C4-2B (cell line): Measurements from ENCODE around the gene CCDC158.

Experiments
- CTCF ChIP-seq: fragments of 450-650 bp; conservative IDR thresholded peaks from 2 replicates; pipeline ENCODE4 v1.5.1; 2017; ENCODE audit warnings: mild to moderate bottlenecking
- ZFX ChIP-seq: fragments of 450-650 bp; IDR thresholded peaks from 2 replicates; pipeline ENCODE4 v1.6.1; 2017

- TF ChIP-seq CTCF (no peak), ZFX (no peak)
Measured at GRCh38 chr4:76383001-76383400, 37.9 kb downstream of the CCDC158 start.
